Endothelial cell of umbilical vein (primary cell): ENCODE measurements around the gene MAP6. TPM values are rescaled to one million over a fixed set of nuclear protein-coding genes. Genes with fewer than 3 reads are reported as not detected.
A peak's percentile ranks its signal among the peaks of the same experiment; 100 is the strongest.

Experiments used
- BruUV-seq: library from RNA; stranded (reverse); fragments of 400-500 nt; replicated peaks from 2 replicates; lab custom pipeline; 2021; lab: Mats Ljungman, UMichigan
- CTCF ChIA-PET: fragments of 300-600, 350-600 bp; sonication (Branson Sonifier 250); formaldehyde crosslinking; loops from one replicate; lab custom pipeline; 2021; ENCODE audit warnings: antibody characterized with exemption, inconsistent platforms; lab: Charles Lee
- POLR2A ChIA-PET: fragments of 300-600, 350-600 bp; sonication (Branson Sonifier 250); formaldehyde crosslinking; loops from one replicate; lab custom pipeline; 2021; ENCODE audit warnings: antibody characterized with exemption, inconsistent platforms; lab: Charles Lee
- DNase-seq: peaks from one replicate; pipeline ENCODE4 v3.0.0-alpha.2; 2011; ENCODE audit warnings: low read depth, low spot score
- FAIRE-seq: peaks from 2 replicates; lab custom pipeline; 2011; peaks lifted over from hg19 to GRCh38; lab: Jason Lieb, UNC
- H2AFZ ChIP-seq: 2 replicates; pipeline ENCODE4 v1.6.0; 2012; ENCODE audit warnings: low read depth, low read length, control low read depth, inconsistent platforms
- H3K27ac ChIP-seq: 2 replicates; pipeline ENCODE4 v1.5.1; 2011; ENCODE audit warnings: low read depth, mild to moderate bottlenecking, control low read depth, low read length, moderate library complexity; ENCODE audit not compliant: insufficient read depth
- H3K27me3 ChIP-seq, 2 experiments: 2 replicates each; pipeline versions ENCODE4 v1.6.0 to v1.6.1; 2011; ENCODE audit warnings: low read length in 2 of 2, mixed read lengths in 1 of 2; ENCODE audit not compliant: control insufficient read depth in 2 of 2, insufficient read depth in 2 of 2
- H3K36me3 ChIP-seq, 2 experiments: 2 replicates in 1 of 2; 3 replicates in 1 of 2; pipeline ENCODE4 v1.5.1; 2011; ENCODE audit warnings: low read length in 2 of 2, mild to moderate bottlenecking in 1 of 2, moderate library complexity in 1 of 2; ENCODE audit not compliant: control insufficient read depth in 2 of 2, insufficient read depth in 2 of 2; ENCODE audit errors: extremely low read depth in 1 of 2
- H3K4me1 ChIP-seq: 3 replicates; pipeline ENCODE4 v1.5.1; 2011; ENCODE audit warnings: mild to moderate bottlenecking, low read length; ENCODE audit not compliant: control insufficient read depth, insufficient read depth; ENCODE audit errors: extremely low read depth
- H3K4me2 ChIP-seq: 2 replicates; pipeline ENCODE4 v1.6.1; 2011; ENCODE audit warnings: low read length, control low read depth, mixed read lengths; ENCODE audit not compliant: insufficient read depth
- H3K4me3 ChIP-seq, 3 experiments: fragments of 200-600 bp in 1 of 3; sonication (generic), shearing (Covaris generic) in 1 of 3; replicated peaks in 1 of 3; 2 replicates each; pipeline ENCODE4 v1.5.1; 2011 to 2016; ENCODE audit warnings: control low read depth in 3 of 3, low read length in 3 of 3, mild to moderate bottlenecking in 2 of 3, inconsistent platforms in 1 of 3, low read depth in 1 of 3, moderate library complexity in 1 of 3; ENCODE audit not compliant: insufficient read depth in 1 of 3
- H3K79me2 ChIP-seq: 2 replicates; pipeline ENCODE4 v1.6.0; 2012; ENCODE audit warnings: low read length, inconsistent platforms; ENCODE audit not compliant: control insufficient read depth, insufficient read depth
- H3K9ac ChIP-seq: replicated peaks from 2 replicates; pipeline ENCODE3; 2011; ENCODE audit warnings: low read length, control low read depth; ENCODE audit not compliant: insufficient read depth; ENCODE audit errors: extremely low read depth
- H3K9me1 ChIP-seq: replicated peaks from 3 replicates; pipeline ENCODE4 v1.6.0; 2011; ENCODE audit warnings: mild to moderate bottlenecking, low read length; ENCODE audit not compliant: control insufficient read depth, insufficient read depth; ENCODE audit errors: extremely low read depth
- H3K9me3 ChIP-seq: replicated peaks from 2 replicates; pipeline ENCODE4 v1.5.1; 2012; ENCODE audit warnings: low read length, inconsistent platforms; ENCODE audit not compliant: control insufficient read depth, insufficient read depth
- H4K20me1 ChIP-seq: replicated peaks from 2 replicates; pipeline ENCODE3; 2011; ENCODE audit warnings: mild to moderate bottlenecking, low read length; ENCODE audit not compliant: control insufficient read depth, insufficient read depth; ENCODE audit errors: extremely low read depth
- CTCF ChIP-seq, 2 donors: IDR thresholded peaks; 1 replicate in 1 of 2; 2 replicates in 1 of 2; pipeline ENCODE4 v1.5.1; 2011; ENCODE audit warnings: low read length in 2 of 2, mild to moderate bottlenecking in 2 of 2, moderate library complexity in 2 of 2, control low read depth in 1 of 2, inconsistent platforms in 1 of 2, low read depth in 1 of 2; ENCODE audit not compliant: insufficient read depth in 1 of 2; ENCODE audit errors: extremely low read depth in 1 of 2
- GATA2 ChIP-seq: IDR thresholded peaks from 2 replicates; pipeline ENCODE4 v1.7.0; 2011; ENCODE audit warnings: low read depth, mild to moderate bottlenecking, moderate library complexity, mixed read lengths, low read length; ENCODE audit not compliant: insufficient read length, insufficient read depth
- POLR2A ChIP-seq: IDR thresholded peaks from 2 replicates; pipeline ENCODE4 v1.6.1; 2012; ENCODE audit warnings: low read depth, mild to moderate bottlenecking, control low read depth, low read length
- POLR2AphosphoS5 ChIP-seq: IDR thresholded peaks from 2 replicates; pipeline ENCODE4 v1.6.1; 2012; ENCODE audit warnings: low read depth, mild to moderate bottlenecking, control low read depth, low read length, moderate library complexity; ENCODE audit not compliant: insufficient read depth
- dilution Hi-C: fragments of 300-500 bp; cut with MboI; formaldehyde crosslinking; loops from one replicate; pipeline ENCODE4 v1.15.0; 2019; ENCODE audit warnings: low sequenced_read_pairs; ENCODE audit not compliant: extremely low pct_ligation_motif_present
- intact Hi-C: fragments of 100-400 bp; cut with micrococcal nuclease; formaldehyde crosslinking; loops from one replicate; pipeline ENCODE4 v1.10.0; 2022
- polyA plus RNA-seq, 4 experiments: library from polyadenylated mRNA; depleted of rRNA in 3 of 4; stranded (reverse) in 3 of 4; unstranded in 1 of 4; fragments of >200 nt; gene quantifications; 2 replicates each; pipeline versions ENCODE4 v1.2.1 to v1.2.3, GENCODE V29; 2011 to 2012; ENCODE audit warnings: missing spikeins in 1 of 4
- total RNA-seq: library from RNA; stranded (reverse); gene quantifications from 2 replicates; pipeline ENCODE4 v1.2.3, GENCODE V29; 2021
- TF ChIP-seq, protein P1 (sequence below): IDR thresholded peaks from 2 replicates; pipeline ENCODE4 v1.6.1; 2011; ENCODE audit not compliant: insufficient read depth, insufficient read length

Gene MAP6
- total and polyA plus RNA-seq, 2 donors (not counting 3 experiments of a cell fraction or from before 2014, with no cell fraction given), result 0.12 TPM; not detected in 1

GRCh38 chr11:75583718-75584658, 84.8 kb downstream of the MAP6 start:
- dilution Hi-C loops (no loop called here), intact Hi-C loops (loop anchor here (1.0 kb wide), 1 partner anchor 30 kb away; no protein-coding TSS in a partner anchor)
- TF ChIP-seq, protein P1, sequence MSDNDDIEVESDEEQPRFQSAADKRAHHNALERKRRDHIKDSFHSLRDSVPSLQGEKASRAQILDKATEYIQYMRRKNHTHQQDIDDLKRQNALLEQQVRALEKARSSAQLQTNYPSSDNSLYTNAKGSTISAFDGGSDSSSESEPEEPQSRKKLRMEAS, result no peak
- TF ChIP-seq POLR2A, result peak; percentile 66
- Histone ChIP-seq H3K9me3 (no peaks in the 10 kb centered on the region), H3K9me1 (no peaks in the 10 kb centered on the region), H3K4me1 (peaks cover 21% of the 10 kb centered on the region), H3K4me3 (peak overlapping the region; percentile 17 to 62 (median 38)), H3K4me2 (peak overlapping the region; percentile 35), H3K27me3 (no peaks in the 10 kb centered on the region), H4K20me1 (no peaks in the 10 kb centered on the region), H3K27ac (peak overlapping the region; percentile 94), H2AFZ (peak overlapping the region; percentile 36), H3K9ac (peak overlapping the region; percentile 94), H3K79me2 (no peaks in the 10 kb centered on the region), H3K36me3 (no peaks in the 10 kb centered on the region)
- ChIA-PET POLR2A (interaction anchor here (0.6 to 1.8 kb wide), 7 partner anchors 9 to 229 kb away, joined by 3 to 8 read pairs (median 5); no protein-coding TSS in a partner anchor), CTCF (interaction anchor here (0.8 to 2.7 kb wide), 8 partner anchors 9 to 122 kb away, joined by 3 to 9 read pairs (median 6); no protein-coding TSS in a partner anchor)
- BruUV-seq, result TSS peak; percentile 15
- FAIRE-seq (peak; percentile 79), DNase-seq (peak; percentile 70)

- CTCF ChIA-PET, result interaction anchor here (0.8 to 2.7 kb wide), 9 partner anchors 10 to 123 kb away, joined by 3 to 9 read pairs (median 5); no protein-coding TSS in a partner anchor
- Histone ChIP-seq H3K36me3 (no peaks in the 10 kb centered on the region), H3K4me1 (peaks cover 21% of the 10 kb centered on the region), H3K4me2 (peak overlapping the region; percentile 35), H4K20me1 (no peaks in the 10 kb centered on the region), H3K9me1 (no peaks in the 10 kb centered on the region), H3K27me3 (no peaks in the 10 kb centered on the region), H3K27ac (peak overlapping the region; percentile 94), H3K9ac (peak overlapping the region; percentile 94), H3K9me3 (no peaks in the 10 kb centered on the region), H3K79me2 (no peaks in the 10 kb centered on the region), H2AFZ (peak overlapping the region; percentile 36), H3K4me3 (peak overlapping the region; percentile 17 to 62 (median 38))
- BruUV-seq, result TSS peak; percentile 91
- dilution Hi-C loops (no loop called here), intact Hi-C loops (loop anchor here (1.0 kb wide), 4 partner anchors 18 to 115 kb away; no protein-coding TSS in a partner anchor)
- POLR2A ChIA-PET, result interaction anchor here (0.6 to 1.8 kb wide), 5 partner anchors 9 to 230 kb away, joined by 3 to 8 read pairs (median 7); no protein-coding TSS in a partner anchor
- FAIRE-seq, result peak; percentile 90
- TF ChIP-seq POLR2AphosphoS5 (peak; percentile 83), CTCF (IDR thresholded peaks at IDR 0.05; ENCODE audit: extremely low read depth in 1 of 2, insufficient read depth in 1 of 2, low read depth in 1 of 2, low read length in 2 of 2) (peak; percentile 9 to 20), GATA2 (no peak), POLR2A (peak; percentile 69)
- peak; percentile 84 for DNase-seq
Measured at GRCh38 chr11:75582895-75583717, 85.7 kb downstream of the MAP6 start.
